Astrocyte (in vitro differentiated cells and primary cell): Measurements from ENCODE around the gene CR1L. TPM values are rescaled to one million over a fixed set of nuclear protein-coding genes. Genes with fewer than 3 reads are reported as not detected.

Experiments
- DNase-seq: peaks from one replicate; pipeline ENCODE4 v3.0.0-alpha.2; 2010; ENCODE audit warnings: low read depth
- FAIRE-seq: peaks from 2 replicates; lab custom pipeline; 2011; peaks lifted over from hg19 to GRCh38; lab: Jason Lieb, UNC
- H2AFZ ChIP-seq: 2 replicates; pipeline ENCODE4 v1.6.0; 2012; ENCODE audit warnings: low read depth, low read length, inconsistent platforms
- H3K27ac ChIP-seq: 2 replicates; pipeline ENCODE4 v1.5.1; 2011; ENCODE audit warnings: low read depth, low read length, inconsistent platforms
- H3K27me3 ChIP-seq: 2 replicates; pipeline ENCODE4 v1.6.0; 2011; ENCODE audit warnings: low read length, inconsistent platforms; ENCODE audit not compliant: insufficient read depth
- H3K36me3 ChIP-seq: 2 replicates; pipeline ENCODE4 v1.5.1; 2011; ENCODE audit warnings: low read length, inconsistent platforms; ENCODE audit not compliant: insufficient read depth
- H3K4me1 ChIP-seq: 2 replicates; pipeline ENCODE4 v1.5.1; 2011; ENCODE audit warnings: low read length, inconsistent platforms; ENCODE audit not compliant: insufficient read depth
- H3K4me2 ChIP-seq: 2 replicates; pipeline ENCODE4 v1.6.0; 2012; ENCODE audit warnings: low read length, inconsistent platforms
- H3K4me3 ChIP-seq: 2 replicates; pipeline ENCODE4 v1.5.1; 2011; ENCODE audit warnings: low read depth, mild to moderate bottlenecking, low read length, inconsistent platforms; ENCODE audit not compliant: insufficient read depth
- H3K79me2 ChIP-seq: 2 replicates; pipeline ENCODE4 v1.6.0; 2012; ENCODE audit warnings: mild to moderate bottlenecking, low read length, inconsistent platforms; ENCODE audit not compliant: insufficient read depth
- H3K9ac ChIP-seq: 2 replicates; pipeline ENCODE4 v1.6.0; 2012; ENCODE audit warnings: mild to moderate bottlenecking, low read length, inconsistent platforms
- H3K9me3 ChIP-seq: 2 replicates; pipeline ENCODE4 v1.5.1; 2012; ENCODE audit warnings: low read depth, mild to moderate bottlenecking, low read length, inconsistent platforms; ENCODE audit not compliant: insufficient read depth
- H4K20me1 ChIP-seq: 2 replicates; pipeline ENCODE4 v1.6.0; 2012; ENCODE audit warnings: low read length, inconsistent platforms; ENCODE audit not compliant: insufficient read depth
- H3K27ac Mint-ChIP-seq: one replicate; pipeline ENCODE4 v1.8.0; 2021; ENCODE audit warnings: mild to moderate bottlenecking, mixed read lengths; ENCODE audit not compliant: unreplicated experiment
- H3K27me3 Mint-ChIP-seq: one replicate; pipeline ENCODE4 v1.8.0; 2021; ENCODE audit warnings: low read depth, mixed read lengths; ENCODE audit not compliant: unreplicated experiment
- H3K36me3 Mint-ChIP-seq: one replicate; pipeline ENCODE4 v1.8.0; 2021; ENCODE audit warnings: low read depth, mixed read lengths; ENCODE audit not compliant: unreplicated experiment
- H3K4me1 Mint-ChIP-seq: one replicate; pipeline ENCODE4 v1.8.0; 2021; ENCODE audit warnings: low read depth, mixed read lengths; ENCODE audit not compliant: unreplicated experiment
- H3K4me3 Mint-ChIP-seq: one replicate; pipeline ENCODE4 v1.8.0; 2021; ENCODE audit warnings: mild to moderate bottlenecking, moderate library complexity, mixed read lengths; ENCODE audit not compliant: unreplicated experiment
- H3K9me3 Mint-ChIP-seq: one replicate; pipeline ENCODE4 v1.8.0; 2021; ENCODE audit warnings: mild to moderate bottlenecking, mixed read lengths; ENCODE audit not compliant: unreplicated experiment
- EZH2 ChIP-seq: IDR thresholded peaks from 2 replicates; pipeline ENCODE4 v1.6.1; 2012; ENCODE audit warnings: mild to moderate bottlenecking, low read length, inconsistent platforms; ENCODE audit not compliant: insufficient read depth
- total RNA-seq: library from RNA; stranded (reverse); gene quantifications from 2 replicates; pipeline ENCODE4 v1.2.1, GENCODE V29; 2021
- TF ChIP-seq, protein P1 (sequence below): IDR thresholded peaks from 2 replicates; pipeline ENCODE4 v1.5.1; 2011; ENCODE audit warnings: low read depth, mild to moderate bottlenecking, inconsistent platforms, low read length, moderate library complexity; ENCODE audit not compliant: insufficient read depth

The CR1L gene
- total RNA-seq, 1 donor from 2014 or later = not detected

DNA sequence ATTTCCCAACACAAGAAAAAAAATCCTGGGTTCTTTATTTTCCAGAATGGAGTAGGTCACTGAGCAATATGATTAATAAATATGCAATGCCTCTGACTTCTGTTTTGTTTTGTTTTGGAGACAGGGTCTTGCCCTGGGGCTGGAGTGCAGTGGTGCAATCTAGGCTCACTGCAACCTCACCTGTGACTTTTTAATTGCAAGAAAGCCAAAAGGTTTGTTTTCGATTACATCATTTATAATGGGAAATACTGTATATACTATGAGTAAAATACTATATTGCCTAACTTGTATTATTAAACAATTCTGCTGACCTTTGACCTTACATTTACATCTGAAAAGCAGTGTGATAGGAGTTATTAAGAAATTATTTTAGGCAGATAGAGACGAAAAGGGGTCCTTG, 95.3 kb downstream of the CR1L start:
- Histone ChIP-seq H4K20me1 (no peaks in the 10 kb centered on the region), H3K4me1 (no peaks in the 10 kb centered on the region), H3K9ac (no peak overlapping the region), H3K27me3 (no peaks in the 10 kb centered on the region), H2AFZ (no peak overlapping the region), H3K4me3 (no peak overlapping the region), H3K36me3 (no peaks in the 10 kb centered on the region), H3K9me3 (no peaks in the 10 kb centered on the region), H3K79me2 (no peaks in the 10 kb centered on the region), H3K4me2 (no peak overlapping the region), H3K27ac (no peak overlapping the region)
- H3K27ac Mint-ChIP-seq = no peak overlapping the region
- peaks cover 8% of the 10 kb centered on the region for H3K4me1 Mint-ChIP-seq
- no peaks in the 10 kb centered on the region for H3K9me3 Mint-ChIP-seq
- no peak for TF ChIP-seq EZH2
- TF ChIP-seq, protein P1, sequence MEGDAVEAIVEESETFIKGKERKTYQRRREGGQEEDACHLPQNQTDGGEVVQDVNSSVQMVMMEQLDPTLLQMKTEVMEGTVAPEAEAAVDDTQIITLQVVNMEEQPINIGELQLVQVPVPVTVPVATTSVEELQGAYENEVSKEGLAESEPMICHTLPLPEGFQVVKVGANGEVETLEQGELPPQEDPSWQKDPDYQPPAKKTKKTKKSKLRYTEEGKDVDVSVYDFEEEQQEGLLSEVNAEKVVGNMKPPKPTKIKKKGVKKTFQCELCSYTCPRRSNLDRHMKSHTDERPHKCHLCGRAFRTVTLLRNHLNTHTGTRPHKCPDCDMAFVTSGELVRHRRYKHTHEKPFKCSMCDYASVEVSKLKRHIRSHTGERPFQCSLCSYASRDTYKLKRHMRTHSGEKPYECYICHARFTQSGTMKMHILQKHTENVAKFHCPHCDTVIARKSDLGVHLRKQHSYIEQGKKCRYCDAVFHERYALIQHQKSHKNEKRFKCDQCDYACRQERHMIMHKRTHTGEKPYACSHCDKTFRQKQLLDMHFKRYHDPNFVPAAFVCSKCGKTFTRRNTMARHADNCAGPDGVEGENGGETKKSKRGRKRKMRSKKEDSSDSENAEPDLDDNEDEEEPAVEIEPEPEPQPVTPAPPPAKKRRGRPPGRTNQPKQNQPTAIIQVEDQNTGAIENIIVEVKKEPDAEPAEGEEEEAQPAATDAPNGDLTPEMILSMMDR = no peak
- DNase-seq (no peak), FAIRE-seq (no peak)
- H3K36me3 Mint-ChIP-seq = no peaks in the 10 kb centered on the region
- H3K4me3 Mint-ChIP-seq = no peak overlapping the region
- H3K27me3 Mint-ChIP-seq = peaks cover 3% of the 10 kb centered on the region

DNA sequence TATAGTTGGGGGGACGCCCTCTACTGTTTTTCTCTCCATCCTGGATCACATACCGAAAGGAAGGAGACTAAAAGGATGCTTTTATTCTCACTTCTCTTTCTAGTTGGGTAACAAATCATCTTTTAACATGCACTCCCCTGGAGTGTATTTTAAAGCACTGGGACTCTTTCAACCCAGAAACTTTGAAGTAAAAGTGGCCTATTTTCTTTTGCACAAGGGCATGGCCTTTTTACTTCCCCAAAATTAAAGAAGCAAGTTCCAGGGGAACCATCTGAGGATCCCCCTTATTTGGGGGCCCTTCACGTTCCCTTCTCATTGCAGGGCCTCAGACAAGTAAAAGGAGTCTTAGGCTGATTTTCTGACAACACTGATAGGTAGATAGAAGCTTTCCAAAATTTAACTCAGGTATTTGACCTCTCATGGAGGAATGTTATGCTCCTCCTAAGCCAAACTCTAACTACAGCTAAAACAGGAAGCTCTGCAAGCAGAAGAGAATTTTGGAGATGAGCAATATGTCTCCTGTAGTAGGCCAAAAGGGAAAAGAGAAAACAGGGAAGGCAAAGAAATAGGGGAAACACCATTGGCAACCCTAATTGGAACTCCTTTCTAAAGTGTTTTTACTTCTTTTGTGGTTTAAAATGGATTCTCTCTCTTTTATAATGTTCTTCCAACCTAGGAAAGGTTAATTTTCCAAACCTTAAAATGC, 98.1 kb downstream of the CR1L start:
- Mint-ChIP-seq H3K9me3 (no peaks in the 10 kb centered on the region), H3K27me3 (peaks cover 3% of the 10 kb centered on the region)

More for the DNA sequence above, 98.1 kb downstream of the CR1L start:
- Histone ChIP-seq H3K9me3 (no peaks in the 10 kb centered on the region), H3K36me3 (no peaks in the 10 kb centered on the region), H3K79me2 (no peaks in the 10 kb centered on the region), H3K27me3 (no peaks in the 10 kb centered on the region), H4K20me1 (no peaks in the 10 kb centered on the region), H3K4me2 (no peak overlapping the region), H3K4me1 (no peaks in the 10 kb centered on the region), H2AFZ (no peak overlapping the region), H3K9ac (no peak overlapping the region), H3K27ac (no peak overlapping the region), H3K4me3 (no peak overlapping the region)
- H3K36me3 Mint-ChIP-seq = no peaks in the 10 kb centered on the region
- TF ChIP-seq EZH2 = no peak
- TF ChIP-seq, protein P1 = no peak
- no peak overlapping the region for H3K27ac Mint-ChIP-seq
- no peak overlapping the region for H3K4me3 Mint-ChIP-seq
- FAIRE-seq (no peak), DNase-seq (no peak)
- H3K4me1 Mint-ChIP-seq = peaks cover 3% of the 10 kb centered on the region
